Loucy (cell line): ENCODE results near the gene SAG.

Experiments used
- CTCF ChIP-seq: fragments of 200-600 bp; sonication (generic); conservative IDR thresholded peaks from 2 replicates; pipeline ENCODE4 v1.5.1; 2014; ENCODE audit warnings: mild to moderate bottlenecking, antibody characterized with exemption, low read length
- EZH2phosphoT487 ChIP-seq: fragments of 200-600 bp; IDR thresholded peaks from 2 replicates; pipeline ENCODE4 v1.6.1; 2018; ENCODE audit warnings: antibody characterized with exemption, mild to moderate bottlenecking, moderate library complexity, borderline replicate concordance

- TF ChIP-seq CTCF (no peak), EZH2phosphoT487 (no peak)
These were observed 21.3 kb downstream of the SAG start for GRCh38 chr2:233328922-233329321.
